Astrocyte of the spinal cord (primary cell): Measurements from ENCODE around the gene PACS2.
"Not testable (repeated sequence)": the region's sequence is repeated elsewhere in the genome, so short reads cannot be mapped to it uniquely, and the experiment has no call there.

Experiments used
- DNase-seq: peaks from one replicate; pipeline ENCODE4 v3.0.0; 2011; ENCODE audit warnings: low read depth, low spot score
- H3K4me3 ChIP-seq: 2 replicates; pipeline ENCODE4 v1.5.1; 2011; ENCODE audit warnings: low read depth, mild to moderate bottlenecking, low read length, moderate library complexity
- CTCF ChIP-seq: IDR thresholded peaks from 2 replicates; pipeline ENCODE4 v1.5.1; 2012; ENCODE audit warnings: low read depth, mild to moderate bottlenecking, low read length, inconsistent platforms
- in situ Hi-C: cut with HindIII; loops from 2 replicates; pipeline ENCODE4 v1.10.0; 2017; ENCODE audit warnings: low sequenced_read_pairs

Gene PACS2

GRCh38 chr14:105357626-105358025, 43.1 kb downstream of the PACS2 start:
- no peak for TF ChIP-seq CTCF
- in situ Hi-C loops: no loop called here
- DNase-seq: no peak
- H3K4me3 ChIP-seq: no peak overlapping the region

GRCh38 chr14:105358140-105358846, 43.7 kb downstream of the PACS2 start:
- no peak overlapping the region for H3K4me3 ChIP-seq
- in situ Hi-C loops: no loop called here
- no peak for DNase-seq
- TF ChIP-seq CTCF: no peak

- DNase-seq: no peak
- in situ Hi-C loops: no loop called here
- no peak for TF ChIP-seq CTCF
- H3K4me3 ChIP-seq: no peak overlapping the region
Observed at GRCh38 chr14:105358943-105359342, 44.4 kb downstream of the PACS2 start.

GRCh38 chr14:105361412-105361811, 46.9 kb downstream of the PACS2 start:
- in situ Hi-C loops, DNase-seq, H3K4me3 ChIP-seq: not testable (repeated sequence)

- in situ Hi-C loops: no loop called here
- H3K4me3 ChIP-seq: no peak overlapping the region
- TF ChIP-seq CTCF: no peak
- no peak for DNase-seq
Observed at GRCh38 chr14:105363847-105364708, 49.5 kb downstream of the PACS2 start.

GRCh38 chr14:105365101-105365500, 50.6 kb downstream of the PACS2 start:
- no peak for TF ChIP-seq CTCF
- in situ Hi-C loops: no loop called here
- H3K4me3 ChIP-seq: no peak overlapping the region
- no peak for DNase-seq

- in situ Hi-C loops: no loop called here
- no peak for TF ChIP-seq CTCF
- DNase-seq: no peak
- no peak overlapping the region for H3K4me3 ChIP-seq
Observed at GRCh38 chr14:105365681-105366080, 51.1 kb downstream of the PACS2 start.
